Measurements from ENCODE around the gene CTIF. TPM values are rescaled to one million over a fixed set of nuclear protein-coding genes. Genes with fewer than 3 reads are reported as not detected.

CTIF gene
- polyA plus RNA-seq, 1 of the 3 experiments (the other 2 are of a cell fraction) = 47.2 TPM

GRCh38 chr18:48575658-48576456, 37.0 kb downstream of the CTIF start:
- Histone ChIP-seq H3K79me2 (ENCODE audit: insufficient read depth) (peaks cover 100% of the 10 kb centered on the region), H3K4me2 (no peak overlapping the region), H4K20me1 (ENCODE audit: insufficient read depth) (peaks cover 70% of the 10 kb centered on the region), H3K27ac (ENCODE audit: low read depth in 2 of 2, low read length in 1 of 2) (peak overlapping the region in 1 of 2 experiments; percentile 81; a peak in 2 of 4 replicates), H3K9me3 (0 out of 2 replicates have a peak, but pooled peaks cover 7% of the 10 kb centered on the region), H3K9ac (no peak overlapping the region), H3K36me3 (replicated peaks in 1 of 2; ENCODE audit: control insufficient read depth in 1 of 2, insufficient read depth in 2 of 2, low read length in 1 of 2) (peaks cover 0 to 25% of the 10 kb centered on the region in 2 experiments), H3K4me1 (ENCODE audit: control insufficient read depth in 1 of 2, insufficient read depth in 2 of 2, low read depth in 1 of 2, low read length in 1 of 2) (peaks cover 0 to 42% of the 10 kb centered on the region in 2 experiments; a peak in 1 of 4 replicates), H3K27me3 (ENCODE audit: insufficient read depth) (no peaks in the 10 kb centered on the region), H2AFZ (ENCODE audit: low read depth) (no peak overlapping the region), H3F3A (replicated peaks; ENCODE audit: insufficient read depth) (no peaks in the 10 kb centered on the region), H3K9me2 (no peaks in the 10 kb centered on the region), H3K4me3 (ENCODE audit: low read depth in 2 of 2, low read length in 1 of 2) (no peak overlapping the region)
- WGBS (ENCODE audit: low lambda C conversion rate) = 83% methylated on average over 9 of the region's 24 CpGs
- CTCF ChIA-PET = interaction anchor here (1.0 to 1.5 kb wide), 4 partner anchors 11 to 131 kb away, joined by 3 to 5 read pairs (median 3); no protein-coding TSS in a partner anchor
- TF ChIP-seq JUND (IDR thresholded peaks at IDR 0.05) (no peak), TCF12 (IDR thresholded peaks at IDR 0.05) (no peak), IRF3 (IDR thresholded peaks at IDR 0.05; ENCODE audit: low read depth, low read length) (no peak), PBX3 (IDR thresholded peaks at IDR 0.05) (no peak), FOSL2 (IDR thresholded peaks at IDR 0.05; ENCODE audit: borderline replicate concordance, low read depth) (no peak), EZH2phosphoT487 (IDR thresholded peaks at IDR 0.05; ENCODE audit: borderline replicate concordance, low read depth) (no peak), FOXJ3 (CRISPR knock-in tag; IDR thresholded peaks at IDR 0.05) (no peak), MEF2A (IDR thresholded peaks at IDR 0.05; ENCODE audit: borderline replicate concordance, low read depth) (no peak), CHD2 (IDR thresholded peaks at IDR 0.05; ENCODE audit: low read length, partially characterized antibody) (no peak), GATA2 (CRISPR knock-in tag; IDR thresholded peaks at IDR 0.05) (no peak), REST (IDR thresholded peaks at IDR 0.05; ENCODE audit: low read depth, low read length) (no peak), FOXM1 (IDR thresholded peaks at IDR 0.05; ENCODE audit: low read depth) (no peak), ELF1 (IDR thresholded peaks at IDR 0.05) (no peak), RFX5 (IDR thresholded peaks at IDR 0.05; ENCODE audit: low read length) (no peak), CTCF (IDR thresholded peaks at IDR 0.05) (no peak), SIN3A (IDR thresholded peaks at IDR 0.05; ENCODE audit: borderline replicate concordance, low read depth, low read length) (no peak), RCOR1 (IDR thresholded peaks at IDR 0.05; ENCODE audit: low read length) (no peak)
- POLR2A ChIA-PET = interaction anchor here (1.0 kb wide), 1 partner anchor 38 kb away, joined by 3 read pairs; no protein-coding TSS in a partner anchor
- DNase-seq = no peak

All from SK-N-SH (cell line).